AG09309 (cell line): ENCODE measurements around the gene ATP2C1.

ENCODE experiments used
- DNase-seq: peaks from one replicate; pipeline ENCODE4 v3.0.0-alpha.2; 2010; ENCODE audit warnings: low read depth
- H3K4me3 ChIP-seq: 2 replicates; pipeline ENCODE4 v1.5.1; 2011; ENCODE audit warnings: mild to moderate bottlenecking, low read depth, low read length, moderate library complexity; ENCODE audit not compliant: control insufficient read depth
- TF ChIP-seq, protein P1 (sequence below): IDR thresholded peaks from 2 replicates; pipeline ENCODE4 v1.5.1; 2011; ENCODE audit warnings: mild to moderate bottlenecking, low read depth, low read length, inconsistent platforms; ENCODE audit not compliant: insufficient read depth, control insufficient read depth; ENCODE audit errors: missing control alignments

The ATP2C1 gene

DNA sequence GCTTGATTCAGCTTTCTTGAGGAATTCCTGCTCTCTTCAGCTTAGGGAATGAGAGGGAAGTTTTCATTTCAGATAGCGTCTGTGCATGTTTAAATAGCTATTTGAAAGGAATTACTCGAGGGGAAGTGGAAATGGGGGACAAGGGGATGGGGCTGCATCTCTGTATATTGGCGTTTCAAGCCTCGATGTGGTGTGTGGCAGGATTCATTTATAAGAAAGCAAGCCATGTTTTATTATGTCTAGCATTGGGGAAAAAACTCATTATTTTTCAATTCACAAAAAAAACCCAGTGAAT lies 1.0 kb downstream of the ATP2C1 start:
- H3K4me3 ChIP-seq = peak overlapping the region; percentile 99
- DNase-seq = no peak
- TF ChIP-seq, protein P1, sequence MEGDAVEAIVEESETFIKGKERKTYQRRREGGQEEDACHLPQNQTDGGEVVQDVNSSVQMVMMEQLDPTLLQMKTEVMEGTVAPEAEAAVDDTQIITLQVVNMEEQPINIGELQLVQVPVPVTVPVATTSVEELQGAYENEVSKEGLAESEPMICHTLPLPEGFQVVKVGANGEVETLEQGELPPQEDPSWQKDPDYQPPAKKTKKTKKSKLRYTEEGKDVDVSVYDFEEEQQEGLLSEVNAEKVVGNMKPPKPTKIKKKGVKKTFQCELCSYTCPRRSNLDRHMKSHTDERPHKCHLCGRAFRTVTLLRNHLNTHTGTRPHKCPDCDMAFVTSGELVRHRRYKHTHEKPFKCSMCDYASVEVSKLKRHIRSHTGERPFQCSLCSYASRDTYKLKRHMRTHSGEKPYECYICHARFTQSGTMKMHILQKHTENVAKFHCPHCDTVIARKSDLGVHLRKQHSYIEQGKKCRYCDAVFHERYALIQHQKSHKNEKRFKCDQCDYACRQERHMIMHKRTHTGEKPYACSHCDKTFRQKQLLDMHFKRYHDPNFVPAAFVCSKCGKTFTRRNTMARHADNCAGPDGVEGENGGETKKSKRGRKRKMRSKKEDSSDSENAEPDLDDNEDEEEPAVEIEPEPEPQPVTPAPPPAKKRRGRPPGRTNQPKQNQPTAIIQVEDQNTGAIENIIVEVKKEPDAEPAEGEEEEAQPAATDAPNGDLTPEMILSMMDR = no peak

DNA sequence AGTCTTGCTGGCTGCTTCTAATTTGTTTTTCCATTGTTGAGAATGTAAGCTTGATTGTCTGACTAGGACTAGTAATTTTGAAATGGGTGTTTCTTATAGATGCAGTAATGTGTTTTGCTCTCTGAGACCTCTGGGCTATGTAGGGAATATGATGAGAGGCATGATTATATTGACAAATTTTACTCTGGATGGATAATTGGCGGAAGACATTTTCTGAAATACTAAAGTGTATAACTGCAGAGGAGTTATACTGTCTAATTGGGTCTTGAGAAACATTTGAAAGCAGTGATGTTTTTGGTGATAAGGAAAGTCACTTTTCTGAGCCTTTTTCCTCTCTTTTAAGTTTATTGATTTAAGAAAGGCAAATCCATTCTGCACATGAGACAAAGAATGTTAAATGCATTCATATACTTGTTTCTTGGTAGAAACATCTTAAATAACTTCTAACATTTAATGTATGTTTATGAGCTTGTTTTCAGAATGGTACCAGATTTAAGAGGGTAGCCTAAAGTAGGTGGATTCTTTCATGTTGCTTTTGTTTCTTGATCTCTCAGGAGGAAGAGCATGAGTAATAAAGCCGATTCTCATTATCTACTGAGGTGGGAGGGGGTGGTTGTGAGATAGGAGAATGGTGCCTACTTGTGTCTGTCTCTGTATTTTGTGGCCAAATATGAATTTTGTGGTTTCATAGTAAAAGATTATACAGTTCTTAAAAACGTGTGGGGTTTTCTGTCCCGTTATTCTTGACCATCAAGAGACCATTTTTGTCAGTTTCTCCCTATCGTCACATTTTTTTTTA lies 2.0 kb downstream of the ATP2C1 start:
- TF ChIP-seq, protein P1 = no peak
- peak overlapping the region; percentile 99 for H3K4me3 ChIP-seq
- no peak for DNase-seq

DNA sequence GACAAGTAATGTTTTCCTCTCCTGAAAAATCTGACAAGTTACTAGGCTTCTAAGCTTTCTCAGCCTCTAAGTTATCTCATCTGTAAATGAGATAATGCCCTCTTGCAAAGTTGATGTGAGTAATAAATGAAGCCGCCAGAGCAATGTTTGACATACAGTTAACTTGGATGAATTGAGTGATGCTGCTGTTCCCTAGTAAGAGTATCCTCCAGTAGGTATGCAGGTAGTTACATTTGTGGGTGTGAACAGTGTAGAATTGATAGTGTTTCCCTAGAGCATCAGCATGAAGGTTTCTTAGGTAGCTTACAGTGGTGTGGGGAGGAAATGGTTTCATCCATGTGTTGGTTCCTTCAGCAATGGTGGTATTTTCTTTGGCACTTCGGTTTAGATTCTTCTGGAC lies 3.4 kb downstream of the ATP2C1 start:
- H3K4me3 ChIP-seq = no peak overlapping the region
- TF ChIP-seq, protein P1 = no peak
- DNase-seq = no peak

GRCh38 chr3:130900959-130901358 lies 7.1 kb downstream of the ATP2C1 start:
- H3K4me3 ChIP-seq = no peak overlapping the region
- TF ChIP-seq, protein P1 = no peak

DNA sequence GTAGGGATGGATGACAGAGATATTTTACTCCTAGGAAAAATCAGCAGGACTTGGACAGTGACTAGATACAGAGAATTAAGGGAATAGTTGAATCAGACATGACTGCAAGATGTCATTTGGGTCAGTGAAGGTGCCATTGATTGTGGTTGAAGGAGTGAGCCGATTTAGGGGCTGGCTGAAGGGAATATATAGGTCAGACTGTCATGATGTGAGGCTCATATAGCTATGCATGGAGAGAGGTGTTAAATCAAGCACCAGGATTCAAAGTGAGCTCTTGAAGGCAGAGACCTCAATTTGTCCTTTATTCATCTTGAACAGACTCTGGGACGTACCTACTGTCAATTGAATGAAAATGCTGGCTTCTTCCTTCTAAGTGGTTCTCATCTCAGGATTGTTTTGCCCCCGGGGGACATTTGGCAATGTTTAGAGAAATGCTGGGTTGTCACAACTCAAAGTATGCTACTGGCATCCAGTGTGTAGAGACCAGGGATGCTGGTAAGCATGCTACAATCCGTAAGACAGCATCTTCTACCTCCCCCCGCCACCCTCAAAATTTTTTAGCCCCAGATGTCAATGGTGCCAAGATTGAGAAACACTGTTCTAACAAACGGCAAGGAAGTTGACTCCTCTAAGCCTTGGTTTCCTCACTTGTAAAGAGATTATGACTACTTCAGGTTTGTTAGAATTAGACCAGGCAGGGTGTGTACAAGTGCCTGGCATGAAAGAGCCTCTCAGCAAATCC lies 7.8 kb downstream of the ATP2C1 start:
- no peak for DNase-seq
- H3K4me3 ChIP-seq = no peak overlapping the region
- TF ChIP-seq, protein P1 = no peak

More at GRCh38 chr3:130900959-130901358, 7.1 kb downstream of the ATP2C1 start:
- DNase-seq = no peak

DNA sequence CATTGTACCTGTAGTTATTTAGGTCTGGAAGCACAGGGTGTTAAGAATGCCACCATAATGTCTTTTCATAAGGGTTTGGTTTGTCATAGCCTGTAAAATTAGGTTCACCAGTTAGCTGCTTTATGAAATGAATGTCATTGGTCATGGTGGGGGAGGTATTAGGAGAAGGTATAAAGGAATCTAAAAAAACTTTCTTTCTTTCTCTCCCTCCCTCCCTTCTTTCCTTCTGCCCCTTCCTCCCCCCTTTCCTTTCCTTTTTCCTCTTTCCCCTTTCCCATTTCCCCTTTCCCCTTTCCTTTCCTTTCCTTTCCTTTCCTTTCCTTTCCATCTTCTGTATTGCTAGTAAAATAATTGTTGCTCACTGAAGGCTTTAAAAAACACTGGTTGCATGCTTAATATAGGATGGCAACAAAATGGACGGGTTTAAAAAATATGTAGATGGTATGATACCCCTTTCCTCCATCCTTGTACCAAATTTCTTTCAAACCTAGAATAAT lies 9.6 kb downstream of the ATP2C1 start:
- no peak for DNase-seq
- TF ChIP-seq, protein P1 = no peak
- H3K4me3 ChIP-seq = no peak overlapping the region
